Esophagus (tissue), 2 donors: ENCODE measurements around the gene XIRP2. TPM values are rescaled to one million over a fixed set of nuclear protein-coding genes. Genes with fewer than 3 reads are reported as not detected.

ENCODE experiments used
- H3K27ac ChIP-seq, 2 donors: one replicate each; pipeline ENCODE4 v1.5.1; 2013; ENCODE audit warnings: low read depth in 2 of 2, mild to moderate bottlenecking in 2 of 2, inconsistent platforms in 1 of 2, low read length in 1 of 2, moderate library complexity in 1 of 2
- H3K27me3 ChIP-seq, 2 donors: one replicate each; pipeline ENCODE4 v1.6.1; 2013; ENCODE audit warnings: low read length in 2 of 2, control low read depth in 1 of 2, mild to moderate bottlenecking in 1 of 2; ENCODE audit not compliant: insufficient read depth in 2 of 2, control insufficient read depth in 1 of 2
- H3K36me3 ChIP-seq, 2 donors: one replicate each; pipeline ENCODE4 v1.6.1; 2013; ENCODE audit warnings: low read length in 1 of 2; ENCODE audit not compliant: control insufficient read depth in 2 of 2, insufficient read depth in 2 of 2
- H3K4me1 ChIP-seq, 2 donors: one replicate each; pipeline ENCODE4 v1.6.1; 2013; ENCODE audit warnings: low read length in 1 of 2; ENCODE audit not compliant: control insufficient read depth in 2 of 2, insufficient read depth in 2 of 2
- H3K4me3 ChIP-seq, 2 donors: one replicate each; pipeline ENCODE4 v1.5.1; 2013; ENCODE audit warnings: low read length in 2 of 2, mild to moderate bottlenecking in 2 of 2, low read depth in 1 of 2, moderate library complexity in 1 of 2
- H3K9me3 ChIP-seq, 2 donors: one replicate each; pipeline ENCODE4 v1.6.1; 2013; ENCODE audit warnings: mild to moderate bottlenecking in 2 of 2, low read depth in 1 of 2, low read length in 1 of 2, moderate library complexity in 1 of 2; ENCODE audit not compliant: control insufficient read depth in 2 of 2, insufficient read depth in 1 of 2
- WGBS, 2 donors: extraction: QIAGEN DNeasy Blood & Tissue Kit; methylation state at CpG; one replicate each; pipeline ENCODE4 v1.1.7; 2013; 5-methylcytosine and 5-hydroxymethylcytosine counted together
- polyA plus RNA-seq, 2 donors: library from polyadenylated mRNA; stranded (reverse); fragments of 200-250 nt; gene quantifications; one replicate each; pipeline ENCODE4 v1.2.3, GENCODE V29; 2013
- donor health status: healthy with polysubstance abuse.
- donor health status: Bipolar disorder and iron deficiency.

Gene XIRP2
- polyA plus RNA-seq, 2 donors, result 0.10 to 0.13 TPM

- Histone ChIP-seq H3K36me3 (no peaks in the 10 kb centered on the region), H3K27ac (no peak overlapping the region), H3K27me3 (no peaks in the 10 kb centered on the region), H3K9me3 (no peaks in the 10 kb centered on the region), H3K4me1 (no peaks in the 10 kb centered on the region), H3K4me3 (no peak overlapping the region)
- WGBS, 2 donors, result 32% methylated on average over 5 of the region's 5 CpGs
Measured at GRCh38 chr2:167187978-167188967, 300.0 kb downstream of the XIRP2 start.

GRCh38 chr2:167190053-167190452 is 301.8 kb downstream of the XIRP2 start:
- no peaks in the 10 kb centered on the region for H3K27me3 ChIP-seq
- no peak overlapping the region for H3K4me3 ChIP-seq
- H3K36me3 ChIP-seq, result no peaks in the 10 kb centered on the region
- H3K27ac ChIP-seq, result no peak overlapping the region
- no peaks in the 10 kb centered on the region for H3K4me1 ChIP-seq
- WGBS, 2 donors, result 30 to 33% methylated on average over 3 of the region's 3 CpGs
- H3K9me3 ChIP-seq, result no peaks in the 10 kb centered on the region

- WGBS, 2 donors, result 79 to 87% methylated on average over 3 of the region's 3 CpGs
- H3K36me3 ChIP-seq, result no peaks in the 10 kb centered on the region
- no peak overlapping the region for H3K27ac ChIP-seq
Measured at GRCh38 chr2:167191588-167191987, 303.3 kb downstream of the XIRP2 start.

GRCh38 chr2:167192833-167193232 is 304.6 kb downstream of the XIRP2 start:
- no peaks in the 10 kb centered on the region for H3K4me1 ChIP-seq
- WGBS, 2 donors, result 67 to 76% methylated on average over 4 of the region's 4 CpGs
- no peak overlapping the region for H3K27ac ChIP-seq
- H3K27me3 ChIP-seq, result no peaks in the 10 kb centered on the region
- no peaks in the 10 kb centered on the region for H3K36me3 ChIP-seq
- no peak overlapping the region for H3K4me3 ChIP-seq
- no peaks in the 10 kb centered on the region for H3K9me3 ChIP-seq

More at GRCh38 chr2:167191588-167191987, 303.3 kb downstream of the XIRP2 start:
- Histone ChIP-seq H3K4me3 (no peak overlapping the region), H3K4me1 (no peaks in the 10 kb centered on the region), H3K9me3 (no peaks in the 10 kb centered on the region), H3K27me3 (no peaks in the 10 kb centered on the region)

- no peak overlapping the region for H3K27ac ChIP-seq
- no peaks in the 10 kb centered on the region for H3K27me3 ChIP-seq
- no peaks in the 10 kb centered on the region for H3K36me3 ChIP-seq
- H3K4me1 ChIP-seq, result no peaks in the 10 kb centered on the region
- no peaks in the 10 kb centered on the region for H3K9me3 ChIP-seq
- no peak overlapping the region for H3K4me3 ChIP-seq
- 17 to 21% methylated on average over 6 of the region's 6 CpGs for WGBS, 2 donors
Measured at GRCh38 chr2:167196461-167197252, 308.4 kb downstream of the XIRP2 start.

GRCh38 chr2:167198009-167198408 is 309.7 kb downstream of the XIRP2 start:
- Histone ChIP-seq H3K27me3 (no peaks in the 10 kb centered on the region), H3K9me3 (no peaks in the 10 kb centered on the region), H3K4me1 (no peaks in the 10 kb centered on the region), H3K36me3 (no peaks in the 10 kb centered on the region), H3K4me3 (no peak overlapping the region), H3K27ac (no peak overlapping the region)
- 74 to 78% methylated on average over 2 of the region's 2 CpGs for WGBS, 2 donors

- Histone ChIP-seq H3K4me1 (no peaks in the 10 kb centered on the region), H3K27ac (no peak overlapping the region), H3K36me3 (no peaks in the 10 kb centered on the region), H3K27me3 (no peaks in the 10 kb centered on the region), H3K4me3 (no peak overlapping the region), H3K9me3 (no peaks in the 10 kb centered on the region)
- 29 to 37% methylated on average over 2 of the region's 2 CpGs for WGBS, 2 donors
Measured at GRCh38 chr2:167198576-167198975, 310.3 kb downstream of the XIRP2 start.

- H3K9me3 ChIP-seq, result no peaks in the 10 kb centered on the region
- no peaks in the 10 kb centered on the region for H3K36me3 ChIP-seq
- no peak overlapping the region for H3K4me3 ChIP-seq
- 78 to 82% methylated on average over 5 of the region's 5 CpGs for WGBS, 2 donors
- H3K27ac ChIP-seq, result no peak overlapping the region
- no peaks in the 10 kb centered on the region for H3K4me1 ChIP-seq
- H3K27me3 ChIP-seq, result peaks cover 0 to 2% of the 10 kb centered on the region in 2 donors
Measured at GRCh38 chr2:167200019-167200418, 311.7 kb downstream of the XIRP2 start.

GRCh38 chr2:167209784-167210183 is 321.5 kb downstream of the XIRP2 start:
- H3K36me3 ChIP-seq, result no peaks in the 10 kb centered on the region
- no peaks in the 10 kb centered on the region for H3K9me3 ChIP-seq
- H3K27ac ChIP-seq, result no peak overlapping the region
- WGBS, 2 donors, result 57 to 59% methylated on average over 3 of the region's 3 CpGs
- H3K27me3 ChIP-seq, result no peaks in the 10 kb centered on the region
- H3K4me3 ChIP-seq, result no peak overlapping the region
- H3K4me1 ChIP-seq, result peaks cover 0 to 2% of the 10 kb centered on the region in 2 donors
